Mesodermal cell (in vitro differentiated cells): ENCODE results near the gene C22orf39.

ENCODE experiments used
- H3K27ac ChIP-seq: 2 replicates; pipeline ENCODE4 v1.7.0; 2013; ENCODE audit warnings: mild to moderate bottlenecking, low read depth, low read length, moderate library complexity; ENCODE audit not compliant: severe bottlenecking
- H3K36me3 ChIP-seq: 2 replicates; pipeline ENCODE4 v1.7.1; 2013; ENCODE audit warnings: mild to moderate bottlenecking, low read length, moderate library complexity; ENCODE audit not compliant: control insufficient read depth, insufficient read depth
- H3K4me1 ChIP-seq: one replicate; pipeline ENCODE4 v1.7.1; 2013; ENCODE audit warnings: mild to moderate bottlenecking, low read length; ENCODE audit not compliant: insufficient read depth, control insufficient read depth, poor library complexity, severe bottlenecking
- H3K4me3 ChIP-seq: 2 replicates; pipeline ENCODE4 v1.7.0; 2013; ENCODE audit warnings: low read length, control low read depth, mild to moderate bottlenecking; ENCODE audit not compliant: insufficient read depth, poor library complexity, severe bottlenecking; ENCODE audit errors: extremely low read depth
- H3K9me3 ChIP-seq: 2 replicates; pipeline ENCODE4 v1.7.1; 2013; ENCODE audit warnings: mild to moderate bottlenecking, low read length, moderate library complexity; ENCODE audit not compliant: control insufficient read depth
- WGBS, 2 experiments: methylation state at CpG; one replicate each; pipeline ENCODE4 v1.1.5; 2013; ENCODE audit warnings: missing lambda C conversion rate in 2 of 2; ENCODE audit not compliant: insufficient coverage in 2 of 2; 5-methylcytosine and 5-hydroxymethylcytosine counted together

C22orf39 gene

DNA sequence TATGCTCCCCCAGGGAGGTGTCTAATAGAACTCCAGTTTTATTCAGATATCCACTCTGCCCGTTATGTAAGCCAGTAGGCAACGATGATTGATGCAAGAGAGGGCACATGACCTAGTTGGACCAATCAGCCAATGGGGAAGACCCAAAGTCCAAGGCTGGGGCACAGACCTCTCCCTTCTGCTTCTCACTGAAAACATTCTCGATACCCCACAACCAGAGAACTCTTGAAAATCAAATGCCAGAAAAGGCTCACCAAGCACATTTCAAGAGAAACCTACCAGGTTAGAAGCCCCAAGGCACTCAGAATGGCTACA is 23.4 kb downstream of the C22orf39 start:
- H3K36me3 ChIP-seq, result peaks cover 11% of the 10 kb centered on the region
- peaks cover 19% of the 10 kb centered on the region for H3K4me1 ChIP-seq
- 90 to 93% methylated on average over 2 to 3 of the region's 3 CpGs for WGBS, 2 experiments

DNA sequence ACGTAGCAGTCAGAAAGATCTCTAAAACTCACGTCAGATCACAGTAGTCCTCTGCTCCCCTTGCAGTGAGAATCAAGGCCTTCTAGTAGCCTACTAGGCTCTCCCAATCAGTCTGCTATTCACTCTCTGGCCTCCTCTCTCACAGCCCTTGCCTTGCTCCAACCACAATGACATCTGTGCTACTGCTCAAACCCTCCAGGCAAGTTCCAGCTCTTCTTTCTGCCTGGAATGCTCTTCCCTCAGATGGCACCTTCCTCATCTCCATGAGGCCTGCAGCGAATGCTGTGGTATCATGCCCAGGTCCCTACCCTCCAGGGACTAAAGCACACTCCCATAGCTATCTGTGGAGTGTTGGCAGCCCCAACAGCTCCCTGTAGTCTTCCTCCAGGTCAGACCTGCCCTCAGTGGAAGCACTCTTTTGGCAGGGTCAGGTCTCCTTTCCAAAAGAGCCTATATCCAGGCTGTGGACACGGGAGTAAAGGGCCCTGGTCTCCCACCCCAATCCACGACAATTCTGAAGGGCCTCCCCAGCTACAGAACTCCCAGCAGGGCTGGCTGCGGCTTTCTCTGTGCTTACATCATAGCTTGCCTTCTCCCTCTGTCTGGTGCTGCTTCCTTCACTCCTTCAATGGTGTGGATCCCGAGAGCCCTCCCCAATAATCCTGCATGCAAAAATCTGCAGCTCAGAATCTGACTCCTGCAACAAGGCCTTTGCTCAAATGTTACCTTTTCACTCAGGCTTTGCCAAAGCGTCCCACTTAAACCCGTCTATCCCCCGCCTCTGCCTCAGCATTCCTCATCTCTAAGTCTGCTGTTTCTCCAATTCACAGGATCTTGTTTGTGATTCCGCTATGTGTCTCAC is 24.8 kb downstream of the C22orf39 start:
- Histone ChIP-seq H3K27ac (peak overlapping the region; percentile 60), H3K4me3 (no peak overlapping the region), H3K9me3 (no peaks in the 10 kb centered on the region), H3K4me1 (peaks cover 19% of the 10 kb centered on the region), H3K36me3 (peaks cover 15% of the 10 kb centered on the region)
- WGBS, 2 experiments, result 67 to 70% methylated on average over 10 to 11 of the region's 11 CpGs

More for the DNA sequence above, 23.4 kb downstream of the C22orf39 start:
- Histone ChIP-seq H3K9me3 (no peaks in the 10 kb centered on the region), H3K4me3 (no peak overlapping the region), H3K27ac (peak overlapping the region; percentile 60)

DNA sequence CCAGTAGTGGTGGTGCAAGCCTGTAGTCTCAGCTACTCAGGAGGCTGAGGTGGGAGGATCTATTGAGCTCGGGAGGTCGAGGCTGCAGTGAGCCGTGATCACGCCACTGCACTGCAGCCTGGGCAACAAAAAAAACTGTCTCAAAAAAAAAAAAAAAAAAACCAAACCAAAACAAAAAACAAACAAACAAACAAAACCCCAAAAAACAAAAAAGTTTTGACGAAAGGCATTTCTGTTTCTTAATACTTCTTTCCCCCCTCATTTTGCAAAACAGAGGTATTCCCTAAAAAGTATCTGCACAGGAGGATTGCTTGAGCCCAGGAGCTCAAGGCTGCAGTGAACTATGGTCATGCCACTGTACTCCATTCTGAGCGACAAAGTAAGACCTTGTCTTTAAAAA is 27.2 kb downstream of the C22orf39 start:
- Histone ChIP-seq H3K36me3 (peaks cover 15% of the 10 kb centered on the region), H3K27ac (no peak overlapping the region), H3K4me1 (peaks cover 19% of the 10 kb centered on the region), H3K9me3 (no peaks in the 10 kb centered on the region), H3K4me3 (no peak overlapping the region)
- WGBS, 2 experiments, result 91 to 100% methylated on average over 1 of the region's 6 CpGs

DNA sequence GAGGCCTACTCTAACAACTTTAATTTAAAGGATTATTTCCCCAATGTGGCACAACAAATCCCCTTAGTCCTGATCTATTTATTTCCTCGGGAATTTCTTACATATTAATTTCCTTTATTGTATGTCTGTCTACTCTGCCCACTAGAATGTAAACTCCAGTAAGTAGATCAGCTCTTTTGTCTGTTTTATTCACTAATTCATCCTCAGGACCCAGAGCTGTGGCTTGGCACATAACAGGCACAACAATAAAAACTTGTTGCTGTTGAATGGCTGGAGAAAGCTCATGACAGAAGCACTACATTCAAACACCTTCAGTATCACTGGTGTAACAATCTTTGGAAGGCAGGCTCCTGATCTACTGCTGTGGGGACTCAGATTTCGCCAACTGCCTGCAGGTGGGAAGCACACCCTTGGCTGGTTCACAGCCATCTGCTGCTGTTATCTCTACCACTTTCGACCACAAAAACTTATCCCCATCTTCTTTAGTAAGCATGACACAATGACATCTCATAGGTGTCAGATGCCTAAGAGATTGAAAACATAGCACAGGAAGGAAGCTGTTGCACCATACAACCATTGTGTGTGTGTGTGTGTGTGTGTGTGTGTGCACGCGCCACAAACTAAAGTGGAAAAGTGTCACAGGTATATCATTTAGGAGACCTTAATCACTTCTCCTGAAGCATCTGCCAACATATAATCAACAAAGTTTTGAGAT is 27.9 kb downstream of the C22orf39 start:
- Histone ChIP-seq H3K4me1 (peaks cover 19% of the 10 kb centered on the region), H3K36me3 (peaks cover 11% of the 10 kb centered on the region), H3K9me3 (no peaks in the 10 kb centered on the region), H3K4me3 (no peak overlapping the region), H3K27ac (no peak overlapping the region)
- WGBS, 2 experiments, result 88 to 92% methylated on average over 1 of the region's 5 CpGs

DNA sequence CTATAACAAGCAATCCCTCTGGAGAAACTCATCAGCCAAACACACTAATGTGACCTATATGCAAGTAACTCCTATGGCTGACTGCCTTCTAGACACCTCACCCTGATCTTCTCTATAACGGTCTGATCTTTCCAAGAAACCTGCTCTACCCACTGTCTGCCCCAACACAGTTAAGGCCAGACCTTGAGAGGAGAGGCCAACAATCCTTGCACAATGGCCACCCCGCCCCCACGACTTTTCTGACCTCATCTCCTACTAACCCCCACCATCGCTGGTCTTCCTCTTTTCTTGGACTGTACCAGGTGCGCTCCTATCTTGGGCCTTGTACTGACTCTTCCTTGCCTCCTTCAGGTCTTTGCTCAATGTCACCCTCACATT is 28.4 kb downstream of the C22orf39 start:
- Histone ChIP-seq H3K4me3 (no peak overlapping the region), H3K9me3 (no peaks in the 10 kb centered on the region), H3K27ac (no peak overlapping the region), H3K4me1 (peaks cover 16% of the 10 kb centered on the region), H3K36me3 (peaks cover 10% of the 10 kb centered on the region)
- WGBS, 2 experiments, result 92 to 94% methylated on average over 5 of the region's 5 CpGs

DNA sequence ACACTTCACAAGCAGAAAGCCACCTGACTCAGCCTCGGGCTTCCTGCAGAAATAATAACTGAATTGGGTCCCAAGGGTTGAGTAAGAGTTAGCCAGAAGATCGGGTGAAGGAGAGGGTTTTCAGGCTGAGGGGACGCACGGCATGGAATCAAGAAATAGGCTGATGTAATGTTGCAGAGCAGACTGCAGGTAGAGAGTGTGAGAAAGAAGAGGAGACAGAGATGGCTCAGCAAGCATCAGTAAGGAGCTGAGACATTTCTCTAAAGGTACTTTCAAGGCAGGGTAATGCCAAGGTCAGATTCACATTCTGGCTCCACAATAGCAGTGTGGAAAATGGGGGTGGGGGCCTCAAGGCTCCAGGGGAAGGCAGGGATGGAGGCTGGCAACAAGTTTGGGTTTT is 34.6 kb downstream of the C22orf39 start:
- no peak overlapping the region for H3K4me3 ChIP-seq
- 84 to 99% methylated on average over 4 of the region's 4 CpGs for WGBS, 2 experiments
- H3K36me3 ChIP-seq, result peaks cover 42% of the 10 kb centered on the region
- H3K27ac ChIP-seq, result no peak overlapping the region
- no peaks in the 10 kb centered on the region for H3K4me1 ChIP-seq
- no peaks in the 10 kb centered on the region for H3K9me3 ChIP-seq

DNA sequence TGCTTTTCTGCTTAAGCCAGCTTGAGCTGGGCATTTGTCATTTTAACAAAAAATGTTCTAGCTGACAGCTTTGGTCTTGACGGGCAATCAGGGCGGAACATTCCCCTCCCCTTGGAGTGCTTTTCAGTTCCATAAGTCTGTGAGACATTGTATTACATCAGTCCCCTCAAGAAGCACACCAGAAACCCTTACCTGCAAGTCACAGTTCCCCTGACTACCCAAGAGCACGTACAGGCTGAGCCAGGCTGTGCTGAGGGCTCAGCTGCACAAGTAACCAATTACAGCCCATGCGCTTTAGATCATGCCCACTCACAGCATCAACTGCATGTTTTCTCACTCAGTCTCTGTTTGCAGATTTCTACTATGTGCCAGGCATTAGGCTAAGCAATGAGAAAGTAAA is 35.0 kb downstream of the C22orf39 start:
- WGBS, 2 experiments, result 96 to 98% methylated on average over 4 of the region's 4 CpGs
- no peak overlapping the region for H3K27ac ChIP-seq
- no peak overlapping the region for H3K4me3 ChIP-seq
- H3K9me3 ChIP-seq, result no peaks in the 10 kb centered on the region
- peaks cover 42% of the 10 kb centered on the region for H3K36me3 ChIP-seq
- H3K4me1 ChIP-seq, result no peaks in the 10 kb centered on the region

DNA sequence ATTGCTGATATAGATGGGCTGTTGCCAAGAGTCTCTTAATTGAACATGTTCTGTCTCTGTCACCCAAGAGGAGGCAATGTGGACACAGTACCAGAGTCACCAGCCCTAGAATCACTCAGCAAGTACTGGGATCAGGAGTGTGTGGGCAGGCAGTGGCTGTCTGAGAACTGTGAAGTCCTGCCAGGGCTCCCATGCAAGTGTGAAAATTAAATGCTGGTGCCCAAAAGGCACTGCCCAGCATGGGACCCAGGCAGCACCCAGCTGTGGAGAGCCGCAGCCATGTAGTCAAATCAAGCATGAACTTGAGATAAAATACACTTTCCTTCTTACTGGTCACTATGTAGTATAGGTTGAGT is 35.8 kb downstream of the C22orf39 start:
- Histone ChIP-seq H3K9me3 (no peaks in the 10 kb centered on the region), H3K36me3 (peaks cover 48% of the 10 kb centered on the region), H3K4me1 (no peaks in the 10 kb centered on the region), H3K27ac (no peak overlapping the region), H3K4me3 (no peak overlapping the region)
- 100% methylated on average over 1 of the region's 1 CpG; no CpG with 5 or more reads in 1 of the 2 experiments for WGBS, 2 experiments

DNA sequence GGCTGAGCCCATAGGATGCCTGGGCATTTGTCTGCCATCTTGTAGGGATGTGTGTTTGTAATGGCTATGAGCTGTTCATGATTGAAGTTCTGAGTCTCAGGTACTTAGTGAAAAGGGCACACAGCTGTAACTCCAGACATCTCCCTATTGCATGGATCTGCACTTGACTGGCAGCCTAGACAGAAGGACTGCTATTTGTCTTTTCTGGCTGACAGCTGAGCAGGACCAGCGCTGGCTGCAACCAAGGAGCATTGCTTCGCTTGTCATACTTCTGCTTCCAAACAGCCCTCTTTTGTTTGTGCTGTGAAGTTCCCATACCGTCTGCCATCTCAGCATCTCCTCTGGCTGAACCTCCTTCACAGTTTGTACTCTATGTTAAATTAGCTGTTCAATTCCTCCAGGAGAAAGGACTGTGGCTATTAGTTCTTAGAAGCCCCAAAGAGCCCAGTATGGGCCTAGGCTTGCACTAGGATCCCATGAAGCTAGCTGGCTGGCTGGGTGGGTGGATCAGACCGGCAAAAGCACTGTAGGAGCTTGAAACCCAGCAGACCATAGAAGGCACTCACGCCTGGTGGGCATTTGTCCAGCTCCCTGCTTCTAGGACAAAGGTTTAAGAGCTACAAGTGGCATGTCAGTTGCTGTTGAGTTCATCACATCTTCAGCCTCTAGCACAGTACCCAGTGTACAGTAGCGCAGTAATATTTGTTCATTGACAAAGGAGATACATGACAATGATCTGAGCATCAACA is 36.4 kb downstream of the C22orf39 start:
- no peaks in the 10 kb centered on the region for H3K9me3 ChIP-seq
- H3K36me3 ChIP-seq, result peaks cover 53% of the 10 kb centered on the region
- 93 to 97% methylated on average over 4 to 6 of the region's 6 CpGs for WGBS, 2 experiments
- no peak overlapping the region for H3K4me3 ChIP-seq
- no peak overlapping the region for H3K27ac ChIP-seq
- no peaks in the 10 kb centered on the region for H3K4me1 ChIP-seq

DNA sequence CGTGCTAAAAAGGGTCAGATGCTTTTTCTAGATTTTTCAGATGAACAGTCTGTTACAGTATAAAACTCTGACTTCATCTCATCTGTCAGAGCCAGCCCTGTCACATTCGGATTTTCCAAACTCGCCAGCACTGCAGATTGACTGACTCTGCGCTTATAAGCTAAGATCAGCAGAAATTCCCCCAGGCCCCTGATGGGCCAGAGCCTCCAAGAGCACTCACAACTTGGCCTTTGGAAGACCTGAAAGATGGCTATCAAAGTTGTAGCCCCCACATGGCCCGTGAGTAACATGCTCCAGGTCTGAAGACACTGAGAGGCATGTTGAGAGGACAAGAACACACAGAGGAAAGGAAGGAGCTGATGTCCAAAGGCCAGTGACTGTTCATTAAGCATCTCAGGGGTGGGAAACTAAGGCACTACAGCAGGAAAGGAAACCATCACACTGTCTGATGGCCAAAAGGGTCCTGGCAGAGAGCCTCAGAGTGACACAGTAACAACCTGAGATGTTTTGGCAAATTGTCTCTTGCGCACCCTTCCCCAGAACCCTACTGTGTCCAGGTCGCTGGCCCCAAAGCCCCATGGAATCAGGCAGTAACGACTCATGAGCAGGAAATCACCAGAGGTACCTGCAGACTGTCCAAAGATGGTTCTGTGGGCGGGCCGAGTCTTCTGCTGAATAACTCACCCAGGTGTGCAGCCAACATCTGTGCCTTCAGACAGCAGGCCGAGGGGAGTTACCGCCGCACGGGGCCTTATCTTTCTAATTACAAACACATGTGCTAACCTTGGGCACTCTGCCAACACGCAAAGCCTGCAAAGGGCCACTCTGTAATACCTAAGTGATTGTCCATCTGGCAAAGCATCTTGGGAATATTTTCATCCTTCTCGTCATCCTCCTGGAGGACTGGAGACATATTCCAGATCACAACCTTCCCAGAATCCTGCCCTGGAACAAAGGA is 39.6 kb downstream of the C22orf39 start:
- WGBS, 2 experiments, result 94 to 96% methylated on average over 9 to 13 of the region's 16 CpGs
- Histone ChIP-seq H3K27ac (no peak overlapping the region), H3K36me3 (peaks cover 72% of the 10 kb centered on the region), H3K4me3 (no peak overlapping the region), H3K4me1 (no peaks in the 10 kb centered on the region), H3K9me3 (no peaks in the 10 kb centered on the region)
